Trophoblast cell (in vitro differentiated cells and primary cell): ENCODE measurements around the gene AGT.

Experiments used
- DNase-seq, 2 donors: peaks; one replicate each; pipeline ENCODE4 v3.0.0-alpha.2; 2016
- H2AFZ ChIP-seq: 2 replicates; pipeline ENCODE4 v1.6.1; 2013; ENCODE audit warnings: low read length, moderate library complexity, mild to moderate bottlenecking; ENCODE audit not compliant: insufficient read depth, poor library complexity
- H2AK5ac ChIP-seq: 2 replicates; pipeline ENCODE4 v1.6.1; 2013; ENCODE audit warnings: mild to moderate bottlenecking, low read length
- H2BK120ac ChIP-seq: 2 replicates; pipeline ENCODE4 v1.6.1; 2013; ENCODE audit warnings: low read length, mild to moderate bottlenecking, moderate library complexity; ENCODE audit not compliant: insufficient read depth, poor library complexity
- H2BK12ac ChIP-seq: 2 replicates; pipeline ENCODE4 v1.6.1; 2013; ENCODE audit warnings: mild to moderate bottlenecking, low read length, moderate library complexity
- H2BK5ac ChIP-seq: 2 replicates; pipeline ENCODE4 v1.6.1; 2013; ENCODE audit warnings: low read length, low read depth, moderate library complexity, mild to moderate bottlenecking; ENCODE audit not compliant: poor library complexity
- H3K14ac ChIP-seq: 2 replicates; pipeline ENCODE4 v1.6.1; 2013; ENCODE audit warnings: mild to moderate bottlenecking, low read length
- H3K18ac ChIP-seq: 2 replicates; pipeline ENCODE4 v1.6.1; 2013; ENCODE audit warnings: mild to moderate bottlenecking, low read length
- H3K23ac ChIP-seq: 2 replicates; pipeline ENCODE4 v1.6.1; 2013; ENCODE audit warnings: low read length
- H3K27ac ChIP-seq: 2 replicates; pipeline ENCODE4 v1.5.1; 2013; ENCODE audit warnings: low read depth, mild to moderate bottlenecking, inconsistent platforms, low read length, moderate library complexity
- H3K27me3 ChIP-seq: 2 replicates; pipeline ENCODE4 v1.6.1; 2013; ENCODE audit warnings: inconsistent platforms, mild to moderate bottlenecking, low read length, moderate library complexity; ENCODE audit not compliant: insufficient read depth
- H3K36me3 ChIP-seq, 2 experiments: 1 replicate in 1 of 2; 2 replicates in 1 of 2; pipeline ENCODE4 v1.6.1; 2013; ENCODE audit warnings: low read length in 2 of 2, mild to moderate bottlenecking in 2 of 2, moderate library complexity in 1 of 2; ENCODE audit not compliant: insufficient read depth in 2 of 2, control insufficient read depth in 1 of 2
- H3K4ac ChIP-seq: 2 replicates; pipeline ENCODE4 v1.6.1; 2013; ENCODE audit warnings: low read depth, mild to moderate bottlenecking, low read length, moderate library complexity
- H3K4me1 ChIP-seq, 2 experiments: 1 replicate in 1 of 2; 2 replicates in 1 of 2; pipeline ENCODE4 v1.6.1; 2013; ENCODE audit warnings: low read length in 2 of 2, mild to moderate bottlenecking in 2 of 2, moderate library complexity in 1 of 2; ENCODE audit not compliant: insufficient read depth in 2 of 2, control insufficient read depth in 1 of 2
- H3K4me2 ChIP-seq: 2 replicates; pipeline ENCODE4 v1.6.1; 2013; ENCODE audit warnings: inconsistent platforms, mild to moderate bottlenecking, low read length, moderate library complexity
- H3K4me3 ChIP-seq: 2 replicates; pipeline ENCODE4 v1.5.1; 2013; ENCODE audit warnings: mild to moderate bottlenecking, low read depth, low read length, inconsistent platforms
- H3K79me1 ChIP-seq: one replicate; pipeline ENCODE4 v1.6.1; 2013; ENCODE audit warnings: low read length
- H3K79me2 ChIP-seq: 2 replicates; pipeline ENCODE4 v1.6.1; 2013; ENCODE audit warnings: low read length, mild to moderate bottlenecking; ENCODE audit not compliant: control insufficient read depth, insufficient read depth, poor library complexity
- H3K9ac ChIP-seq: 2 replicates; pipeline ENCODE4 v1.6.1; 2013; ENCODE audit warnings: mild to moderate bottlenecking, low read length
- H3K9me3 ChIP-seq: 2 replicates; pipeline ENCODE4 v1.6.1; 2013; ENCODE audit warnings: low read depth, mild to moderate bottlenecking, control low read depth, inconsistent platforms, low read length; ENCODE audit not compliant: insufficient read depth
- H4K12ac ChIP-seq: 2 replicates; pipeline ENCODE4 v1.6.1; 2013; ENCODE audit warnings: low read depth, mild to moderate bottlenecking, low read length, moderate library complexity
- H4K8ac ChIP-seq: 2 replicates; pipeline ENCODE4 v1.6.1; 2013; ENCODE audit warnings: low read depth, mild to moderate bottlenecking, low read length, moderate library complexity
- H4K91ac ChIP-seq: one replicate; pipeline ENCODE4 v1.6.1; 2013; ENCODE audit warnings: low read depth, mild to moderate bottlenecking, low read length, moderate library complexity
- WGBS: extraction: QIAGEN DNeasy Blood & Tissue Kit; methylation state at CpG from one replicate; pipeline ENCODE4 v1.1.7; 2013; ENCODE audit warnings: missing lambda C conversion rate; ENCODE audit not compliant: insufficient read length, insufficient coverage; ENCODE audit errors: extremely low coverage; 5-methylcytosine and 5-hydroxymethylcytosine counted together

Gene AGT

GRCh38 chr1:230677200-230677599 is 36.7 kb downstream of the AGT start:
- Histone ChIP-seq H3K79me1 (no peaks in the 10 kb centered on the region), H2BK120ac (no peak overlapping the region), H3K4me3 (no peak overlapping the region), H3K14ac (no peak overlapping the region), H4K91ac (no peak overlapping the region), H4K12ac (no peak overlapping the region), H3K23ac (no peak overlapping the region), H3K9ac (no peak overlapping the region), H4K8ac (no peak overlapping the region), H3K9me3 (no peaks in the 10 kb centered on the region), H2AFZ (no peak overlapping the region), H2BK5ac (no peak overlapping the region), H3K4me1 (no peaks in the 10 kb centered on the region), H3K4ac (no peak overlapping the region), H3K4me2 (no peak overlapping the region), H3K18ac (no peak overlapping the region), H3K79me2 (no peaks in the 10 kb centered on the region), H3K27ac (no peak overlapping the region), H3K27me3 (no peaks in the 10 kb centered on the region), H2BK12ac (no peak overlapping the region), H2AK5ac (no peak overlapping the region), H3K36me3 (peaks cover 10% of the 10 kb centered on the region in 2 experiments)
- WGBS, result no CpG with 5 or more reads among the region's 1 CpG
- DNase-seq, result no peak

- WGBS, result no CpG with 5 or more reads among the region's 2 CpGs
Measured at GRCh38 chr1:230674581-230674980, 39.3 kb downstream of the AGT start.

GRCh38 chr1:230669543-230669942 is 44.4 kb downstream of the AGT start:
- WGBS, result no CpG with 5 or more reads among the region's 8 CpGs
- H3K9me3 ChIP-seq, result no peaks in the 10 kb centered on the region
- H3K9ac ChIP-seq, result no peak overlapping the region
- H3K27ac ChIP-seq, result no peak overlapping the region
- H3K27me3 ChIP-seq, result no peaks in the 10 kb centered on the region
- H3K23ac ChIP-seq, result no peak overlapping the region
- no peak overlapping the region for H3K4me2 ChIP-seq
- H3K79me1 ChIP-seq, result no peaks in the 10 kb centered on the region
- H4K8ac ChIP-seq, result no peak overlapping the region
- H3K79me2 ChIP-seq, result no peaks in the 10 kb centered on the region
- no peak overlapping the region for H2BK120ac ChIP-seq
- peaks cover 5 to 23% of the 10 kb centered on the region in 2 experiments for H3K36me3 ChIP-seq
- H3K18ac ChIP-seq, result no peak overlapping the region
- no peak overlapping the region for H2BK12ac ChIP-seq
- H4K12ac ChIP-seq, result no peak overlapping the region
- H3K4ac ChIP-seq, result no peak overlapping the region
- H2BK5ac ChIP-seq, result no peak overlapping the region
- no peak overlapping the region for H3K14ac ChIP-seq
- no peak overlapping the region for H2AK5ac ChIP-seq
- no peak for DNase-seq
- no peak overlapping the region for H4K91ac ChIP-seq
- H3K4me3 ChIP-seq, result no peak overlapping the region
- no peak overlapping the region for H2AFZ ChIP-seq
- no peaks in the 10 kb centered on the region for H3K4me1 ChIP-seq

More at GRCh38 chr1:230674581-230674980, 39.3 kb downstream of the AGT start:
- Histone ChIP-seq H3K9ac (no peak overlapping the region), H3K4me1 (no peaks in the 10 kb centered on the region), H3K4ac (no peak overlapping the region), H2AK5ac (no peak overlapping the region), H3K27ac (no peak overlapping the region), H3K79me1 (no peaks in the 10 kb centered on the region), H2AFZ (no peak overlapping the region), H4K8ac (no peak overlapping the region), H4K91ac (no peak overlapping the region), H3K18ac (no peak overlapping the region), H3K36me3 (peaks cover 5 to 10% of the 10 kb centered on the region in 2 experiments), H3K27me3 (no peaks in the 10 kb centered on the region), H3K4me3 (no peak overlapping the region), H2BK12ac (no peak overlapping the region), H3K9me3 (no peaks in the 10 kb centered on the region), H3K4me2 (no peak overlapping the region), H3K23ac (no peak overlapping the region), H2BK120ac (no peak overlapping the region), H4K12ac (no peak overlapping the region), H3K14ac (no peak overlapping the region), H3K79me2 (no peaks in the 10 kb centered on the region), H2BK5ac (no peak overlapping the region)
- no peak for DNase-seq

GRCh38 chr1:230668227-230668626 is 45.7 kb downstream of the AGT start:
- no peak overlapping the region for H4K8ac ChIP-seq
- H3K4ac ChIP-seq, result no peak overlapping the region
- H3K14ac ChIP-seq, result no peak overlapping the region
- H2AK5ac ChIP-seq, result no peak overlapping the region
- H2BK12ac ChIP-seq, result no peak overlapping the region
- no peaks in the 10 kb centered on the region for H3K27me3 ChIP-seq
- no peak for DNase-seq
- H3K79me1 ChIP-seq, result no peaks in the 10 kb centered on the region
- H3K4me3 ChIP-seq, result no peak overlapping the region
- H3K27ac ChIP-seq, result no peak overlapping the region
- WGBS, result no CpG with 5 or more reads among the region's 6 CpGs
- H3K4me2 ChIP-seq, result no peak overlapping the region
- no peak overlapping the region for H3K9ac ChIP-seq
- no peak overlapping the region for H4K12ac ChIP-seq
- H3K79me2 ChIP-seq, result no peaks in the 10 kb centered on the region
- H2BK5ac ChIP-seq, result no peak overlapping the region
- H4K91ac ChIP-seq, result no peak overlapping the region
- no peaks in the 10 kb centered on the region for H3K4me1 ChIP-seq
- peaks cover 5 to 23% of the 10 kb centered on the region in 2 experiments for H3K36me3 ChIP-seq
- H3K23ac ChIP-seq, result no peak overlapping the region
- no peak overlapping the region for H2BK120ac ChIP-seq
- no peaks in the 10 kb centered on the region for H3K9me3 ChIP-seq
- H3K18ac ChIP-seq, result no peak overlapping the region
- H2AFZ ChIP-seq, result no peak overlapping the region
